Loucy (cell line): ENCODE data around the gene LRRC58.

ENCODE experiments used
- H2AFZ ChIP-seq: fragments of 200-600 bp; sonication (generic); 2 replicates; pipeline ENCODE4 v1.6.0; 2016; ENCODE audit warnings: antibody characterized with exemption, mild to moderate bottlenecking, low read length, moderate library complexity
- H3F3A ChIP-seq: fragments of 200-600 bp; 2 replicates; pipeline ENCODE4 v1.6.0; 2016; ENCODE audit warnings: antibody characterized with exemption, low read depth, mild to moderate bottlenecking
- H3K27me3 ChIP-seq: fragments of 200-600 bp; sonication (generic); 2 replicates; pipeline ENCODE4 v1.6.1; 2014; ENCODE audit warnings: low read length, mild to moderate bottlenecking; ENCODE audit not compliant: insufficient read depth, poor library complexity, severe bottlenecking
- H3K36me3 ChIP-seq: fragments of 200-600 bp; sonication (generic); 2 replicates; pipeline ENCODE4 v1.6.1; 2016; ENCODE audit warnings: low read length; ENCODE audit not compliant: insufficient read depth
- H3K4me1 ChIP-seq: fragments of 200-600 bp; sonication (generic); 2 replicates; pipeline ENCODE4 v1.5.1; 2014; ENCODE audit warnings: low read length, mild to moderate bottlenecking; ENCODE audit not compliant: insufficient read depth, poor library complexity, severe bottlenecking
- H3K4me2 ChIP-seq: fragments of 200-600 bp; sonication (generic); 2 replicates; pipeline ENCODE4 v1.6.0; 2014; ENCODE audit warnings: antibody characterized with exemption, low read length, low read depth, mild to moderate bottlenecking; ENCODE audit not compliant: poor library complexity, severe bottlenecking
- H3K4me3 ChIP-seq: fragments of 200-600 bp; sonication (generic); 2 replicates; pipeline ENCODE4 v1.5.1; 2014; ENCODE audit warnings: low read length, mild to moderate bottlenecking, mixed read lengths; ENCODE audit not compliant: poor library complexity, severe bottlenecking
- H3K79me2 ChIP-seq: fragments of 200-600 bp; sonication (generic); 2 replicates; pipeline ENCODE4 v1.6.1; 2014; ENCODE audit warnings: low read length; ENCODE audit not compliant: insufficient read depth
- H3K9ac ChIP-seq: fragments of 200-600 bp; sonication (generic); 2 replicates; pipeline ENCODE4 v1.6.0; 2014; ENCODE audit warnings: mild to moderate bottlenecking, low read depth, low read length, moderate library complexity; ENCODE audit not compliant: poor library complexity, severe bottlenecking
- H3K9me2 ChIP-seq: fragments of 200-600 bp; sonication (generic); replicated peaks from 2 replicates; pipeline ENCODE4 v1.6.1; 2016; ENCODE audit warnings: low read depth, low read length, mixed read lengths
- H3K9me3 ChIP-seq: fragments of 200-600 bp; sonication (generic); 2 replicates; pipeline ENCODE4 v1.6.1; 2014; ENCODE audit warnings: mild to moderate bottlenecking, antibody characterized with exemption, low read length, low read depth; ENCODE audit not compliant: insufficient read depth
- H4K20me1 ChIP-seq: fragments of 200-600 bp; sonication (generic); 2 replicates; pipeline ENCODE4 v1.6.0; 2014; ENCODE audit warnings: antibody characterized with exemption, low read length, mild to moderate bottlenecking; ENCODE audit not compliant: insufficient read depth, poor library complexity, severe bottlenecking
- EZH2phosphoT487 ChIP-seq: fragments of 200-600 bp; IDR thresholded peaks from 2 replicates; pipeline ENCODE4 v1.6.1; 2018; ENCODE audit warnings: antibody characterized with exemption, mild to moderate bottlenecking, moderate library complexity, borderline replicate concordance
- TF ChIP-seq, protein P1 (sequence below): fragments of 200-600 bp; sonication (generic); conservative IDR thresholded peaks from 2 replicates; pipeline ENCODE4 v1.5.1; 2014; ENCODE audit warnings: mild to moderate bottlenecking, antibody characterized with exemption, low read length

Gene LRRC58

DNA sequence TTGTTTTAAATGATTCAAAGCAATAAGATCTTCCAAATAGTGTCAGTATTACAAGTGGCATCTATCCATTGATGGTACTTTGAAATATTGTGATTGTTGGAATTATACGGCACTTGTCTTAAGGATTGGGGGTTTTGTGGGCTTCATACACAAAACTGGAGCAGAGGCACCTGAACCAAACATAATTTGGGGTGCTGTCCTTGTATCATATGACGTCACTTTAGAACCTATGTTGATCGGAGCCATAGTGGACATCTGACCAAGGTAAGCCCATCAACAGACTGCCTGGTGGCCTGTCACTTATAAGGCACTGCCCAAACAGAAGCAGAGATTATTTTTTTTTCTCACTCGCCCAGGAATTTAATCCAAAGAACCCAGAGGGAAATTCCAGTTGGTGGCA lies 2.9 kb upstream of the LRRC58 start:
- Histone ChIP-seq H4K20me1 (peaks cover 15% of the 10 kb centered on the region), H3K4me2 (no peak overlapping the region), H3K4me1 (peaks cover 14% of the 10 kb centered on the region), H3K79me2 (peaks cover 19% of the 10 kb centered on the region), H3K9me2 (no peaks in the 10 kb centered on the region), H3F3A (no peaks in the 10 kb centered on the region), H3K9ac (no peak overlapping the region), H2AFZ (no peak overlapping the region), H3K27me3 (no peaks in the 10 kb centered on the region), H3K9me3 (no peaks in the 10 kb centered on the region), H3K4me3 (no peak overlapping the region), H3K36me3 (no peaks in the 10 kb centered on the region)
- TF ChIP-seq, protein P1, sequence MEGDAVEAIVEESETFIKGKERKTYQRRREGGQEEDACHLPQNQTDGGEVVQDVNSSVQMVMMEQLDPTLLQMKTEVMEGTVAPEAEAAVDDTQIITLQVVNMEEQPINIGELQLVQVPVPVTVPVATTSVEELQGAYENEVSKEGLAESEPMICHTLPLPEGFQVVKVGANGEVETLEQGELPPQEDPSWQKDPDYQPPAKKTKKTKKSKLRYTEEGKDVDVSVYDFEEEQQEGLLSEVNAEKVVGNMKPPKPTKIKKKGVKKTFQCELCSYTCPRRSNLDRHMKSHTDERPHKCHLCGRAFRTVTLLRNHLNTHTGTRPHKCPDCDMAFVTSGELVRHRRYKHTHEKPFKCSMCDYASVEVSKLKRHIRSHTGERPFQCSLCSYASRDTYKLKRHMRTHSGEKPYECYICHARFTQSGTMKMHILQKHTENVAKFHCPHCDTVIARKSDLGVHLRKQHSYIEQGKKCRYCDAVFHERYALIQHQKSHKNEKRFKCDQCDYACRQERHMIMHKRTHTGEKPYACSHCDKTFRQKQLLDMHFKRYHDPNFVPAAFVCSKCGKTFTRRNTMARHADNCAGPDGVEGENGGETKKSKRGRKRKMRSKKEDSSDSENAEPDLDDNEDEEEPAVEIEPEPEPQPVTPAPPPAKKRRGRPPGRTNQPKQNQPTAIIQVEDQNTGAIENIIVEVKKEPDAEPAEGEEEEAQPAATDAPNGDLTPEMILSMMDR: no peak
- no peak for TF ChIP-seq EZH2phosphoT487

DNA sequence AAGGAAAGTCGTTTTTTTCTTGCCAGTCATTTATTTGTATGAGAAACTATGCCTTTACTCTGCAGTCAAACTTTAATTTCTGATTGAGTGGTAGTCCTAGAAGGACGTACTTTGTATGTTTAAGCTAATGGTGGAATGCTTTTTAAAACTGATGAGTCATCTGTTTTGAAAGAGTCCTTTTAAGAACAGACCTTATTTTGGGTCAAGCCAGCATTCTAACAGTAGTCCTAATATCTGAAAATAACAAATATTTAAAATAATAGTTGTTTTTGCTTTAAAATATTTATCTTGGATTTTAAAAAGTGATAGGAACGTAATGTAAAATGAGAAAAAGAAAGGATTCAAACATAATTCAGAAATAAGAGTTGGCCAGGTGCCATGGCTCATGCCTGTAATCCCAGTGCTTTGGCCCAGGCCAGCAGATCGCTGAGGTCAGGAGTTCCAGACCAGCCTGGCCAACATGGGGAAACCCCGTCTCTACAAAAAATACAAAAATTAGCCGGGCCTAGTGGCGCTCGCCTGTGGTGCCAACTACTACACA lies 1.3 kb upstream of the LRRC58 start:
- peak overlapping the region; percentile 81 for H3K4me3 ChIP-seq
- H4K20me1 ChIP-seq: peaks cover 28% of the 10 kb centered on the region
- H3K79me2 ChIP-seq: peaks cover 35% of the 10 kb centered on the region
- no peaks in the 10 kb centered on the region for H3K9me2 ChIP-seq
- peak overlapping the region; percentile 84 for H3K4me2 ChIP-seq
- no peaks in the 10 kb centered on the region for H3K27me3 ChIP-seq
- H3K9ac ChIP-seq: peak overlapping the region; percentile 75
- H3K9me3 ChIP-seq: no peaks in the 10 kb centered on the region
- no peaks in the 10 kb centered on the region for H3F3A ChIP-seq
- peaks cover 27% of the 10 kb centered on the region for H3K4me1 ChIP-seq
- no peak overlapping the region for H2AFZ ChIP-seq
- no peaks in the 10 kb centered on the region for H3K36me3 ChIP-seq
- no peak for TF ChIP-seq EZH2phosphoT487
- TF ChIP-seq, protein P1: no peak

DNA sequence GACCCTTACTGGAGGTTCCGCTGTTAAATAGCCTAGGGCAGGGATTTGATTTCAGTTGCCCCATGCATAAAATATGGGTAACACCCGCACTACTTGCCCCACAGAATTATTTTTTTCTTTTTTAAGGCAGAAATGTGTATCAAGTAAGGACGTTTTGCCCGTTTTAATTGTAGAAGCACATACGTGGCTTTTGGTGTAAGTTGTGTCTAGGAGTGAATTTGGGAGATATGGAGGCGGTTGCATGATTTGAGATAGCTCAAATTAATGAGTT lies 636 bp upstream of the LRRC58 start:
- peaks cover 35% of the 10 kb centered on the region for H4K20me1 ChIP-seq
- H3K36me3 ChIP-seq: no peaks in the 10 kb centered on the region
- peak overlapping the region; percentile 81 for H3K4me3 ChIP-seq
- H3F3A ChIP-seq: peaks cover 1% of the 10 kb centered on the region; the same call in 1 of the 2 replicates
- H3K27me3 ChIP-seq: no peaks in the 10 kb centered on the region
- no peaks in the 10 kb centered on the region for H3K9me3 ChIP-seq
- peak overlapping the region; percentile 97 for H2AFZ ChIP-seq
- H3K9ac ChIP-seq: peak overlapping the region; percentile 75
- peaks cover 42% of the 10 kb centered on the region for H3K79me2 ChIP-seq
- no peaks in the 10 kb centered on the region for H3K9me2 ChIP-seq
- peaks cover 33% of the 10 kb centered on the region for H3K4me1 ChIP-seq
- peak overlapping the region; percentile 84 for H3K4me2 ChIP-seq
- TF ChIP-seq, protein P1: no peak
- no peak for TF ChIP-seq EZH2phosphoT487
